Fibroblast of mammary gland (primary cell): ENCODE measurements around the gene ACE.

Source experiments
- DNase-seq: peaks from one replicate; pipeline ENCODE4 v3.0.0-alpha.2; 2010; ENCODE audit warnings: low read depth
- H3K4me3 ChIP-seq: 2 replicates; pipeline ENCODE4 v1.5.1; 2011; ENCODE audit warnings: low read depth, mild to moderate bottlenecking, low read length, moderate library complexity; ENCODE audit not compliant: control insufficient read depth
- CTCF ChIP-seq: conservative IDR thresholded peaks from 2 replicates; pipeline ENCODE4 v1.5.1; 2011; ENCODE audit warnings: low read depth, low read length, inconsistent platforms; ENCODE audit not compliant: control insufficient read depth, insufficient read depth

ACE gene

GRCh38 chr17:63476854-63477479, at the start of gene ACE:
Gene ACE (plus strand): TSS chr17:63477061. CDS start chr17:63477095, 34 bp downstream.
- TF ChIP-seq CTCF, result no peak
- no peak for DNase-seq
- H3K4me3 ChIP-seq, result peak within 1 kb of the TSS; percentile 47

- TF ChIP-seq CTCF, result no peak
- H3K4me3 ChIP-seq, result no peak overlapping the region
- no peak for DNase-seq
Measured at GRCh38 chr17:63429766-63430165, 47.1 kb upstream of the ACE start.

GRCh38 chr17:63430223-63430622, 46.6 kb upstream of the ACE start:
- H3K4me3 ChIP-seq, result no peak overlapping the region
- no peak for DNase-seq
- no peak for TF ChIP-seq CTCF

- no peak for TF ChIP-seq CTCF
- DNase-seq, result no peak
- no peak overlapping the region for H3K4me3 ChIP-seq
Measured at GRCh38 chr17:63431618-63431938, 45.3 kb upstream of the ACE start.

- TF ChIP-seq CTCF, result no peak
- no peak overlapping the region for H3K4me3 ChIP-seq
- peak; percentile 22 for DNase-seq
Measured at GRCh38 chr17:63431939-63432804, 44.7 kb upstream of the ACE start.

- DNase-seq, result peak; percentile 98
- TF ChIP-seq CTCF, result peak; percentile 17
- no peak overlapping the region for H3K4me3 ChIP-seq
Measured at GRCh38 chr17:63433746-63434591, 42.9 kb upstream of the ACE start.
